ENCODE measurements around the gene LSR. TPM values are rescaled to one million over a fixed set of nuclear protein-coding genes. Genes with fewer than 3 reads are reported as not detected.
"Not testable (repeated sequence)": the region's sequence is repeated elsewhere in the genome, so short reads cannot be mapped to it uniquely, and the experiment has no call there.

Gene LSR
- total RNA-seq, 1 experiment from 2014 or later: 211 TPM

GRCh38 chr19:35220973-35221590 lies 27.7 kb upstream of the LSR start:
- CTCF ChIA-PET; H3K27ac ChIP-seq (ENCODE audit: low read depth, low read length); intact Hi-C loops (cut with micrococcal nuclease); RAD21 ChIA-PET (ENCODE audit: low non-redundant PET in 1 of 2, low total read pairs in 2 of 2, uncharacterized antibody in 2 of 2, unreplicated experiment in 2 of 2); H3K4me3 ChIP-seq (replicated peaks in 1 of 2; ENCODE audit: low read depth in 1 of 2, low read length in 2 of 2); H2AFZ ChIP-seq (ENCODE audit: low read depth, low read length, poor library complexity, severe bottlenecking); ATAC-seq; H3K9ac ChIP-seq (ENCODE audit: low read length); H4K20me1 ChIP-seq (ENCODE audit: insufficient read depth); H3K4me2 ChIP-seq (ENCODE audit: low read length); H3K79me2 ChIP-seq (ENCODE audit: insufficient read depth, low read length); POLR2A ChIA-PET; DNase-seq (ENCODE audit: low read depth, low spot score); H3K9me2 ChIP-seq (ENCODE audit: insufficient read depth); H3K27me3 ChIP-seq (ENCODE audit: insufficient read depth, low read length); H3K36me3 ChIP-seq (ENCODE audit: control insufficient read depth in 1 of 2, insufficient read depth in 2 of 2, low read length in 2 of 2); BruUV-seq (replicated peaks): not testable (repeated sequence)
- H3K9me3 ChIP-seq (ENCODE audit: control insufficient read depth in 1 of 2, insufficient read depth in 1 of 2, low read depth in 1 of 2, low read length in 2 of 2): peaks cover 4 to 11% of the 10 kb centered on the region in 2 experiments; a peak in 2 of 4 replicates
- H3K4me1 ChIP-seq (ENCODE audit: control insufficient read depth in 1 of 2, insufficient read depth in 2 of 2, low read length in 2 of 2): peaks cover 6 to 16% of the 10 kb centered on the region in 2 experiments; a peak in 3 of 4 replicates

GRCh38 chr19:35222373-35223015 lies 26.3 kb upstream of the LSR start:
- intact Hi-C loops (cut with micrococcal nuclease): no loop called here
- Histone ChIP-seq H3K9me3 (ENCODE audit: control insufficient read depth in 1 of 2, insufficient read depth in 1 of 2, low read depth in 1 of 2, low read length in 2 of 2) (peaks cover 3 to 4% of the 10 kb centered on the region in 2 experiments; a peak in 1 of 4 replicates), H3K79me2 (ENCODE audit: insufficient read depth, low read length) (no peaks in the 10 kb centered on the region), H3K4me2 (ENCODE audit: low read length) (no peak overlapping the region), H3K36me3 (ENCODE audit: control insufficient read depth in 1 of 2, insufficient read depth in 2 of 2, low read length in 2 of 2) (no peaks in the 10 kb centered on the region), H2AFZ (ENCODE audit: low read depth, low read length, poor library complexity, severe bottlenecking) (no peak overlapping the region), H3K4me1 (ENCODE audit: control insufficient read depth in 1 of 2, insufficient read depth in 2 of 2, low read length in 2 of 2) (peaks cover 6 to 10% of the 10 kb centered on the region in 2 experiments; a peak in 3 of 4 replicates), H3K9ac (ENCODE audit: low read length) (no peak overlapping the region), H3K9me2 (ENCODE audit: insufficient read depth) (no peaks in the 10 kb centered on the region), H3K4me3 (replicated peaks in 1 of 2; ENCODE audit: low read depth in 1 of 2, low read length in 2 of 2) (no peak overlapping the region), H3K27ac (ENCODE audit: low read depth, low read length) (no peak overlapping the region), H3K27me3 (ENCODE audit: insufficient read depth, low read length) (no peaks in the 10 kb centered on the region), H4K20me1 (ENCODE audit: insufficient read depth) (no peaks in the 10 kb centered on the region)
- CTCF ChIA-PET: no interaction called here
- ATAC-seq (no peak), DNase-seq (ENCODE audit: low read depth, low spot score) (no peak)
- no TSS peak for BruUV-seq (replicated peaks)
- RAD21 ChIA-PET (ENCODE audit: low non-redundant PET in 1 of 2, low total read pairs in 2 of 2, uncharacterized antibody in 2 of 2, unreplicated experiment in 2 of 2): no interaction called here
- POLR2A ChIA-PET: no interaction called here
- TF ChIP-seq CBX3 (IDR thresholded peaks at IDR 0.05; ENCODE audit: low read depth): no peak
- TF ChIP-seq REST (IDR thresholded peaks at IDR 0.05; ENCODE audit: low read depth): no peak
- TF ChIP-seq, protein P1, sequence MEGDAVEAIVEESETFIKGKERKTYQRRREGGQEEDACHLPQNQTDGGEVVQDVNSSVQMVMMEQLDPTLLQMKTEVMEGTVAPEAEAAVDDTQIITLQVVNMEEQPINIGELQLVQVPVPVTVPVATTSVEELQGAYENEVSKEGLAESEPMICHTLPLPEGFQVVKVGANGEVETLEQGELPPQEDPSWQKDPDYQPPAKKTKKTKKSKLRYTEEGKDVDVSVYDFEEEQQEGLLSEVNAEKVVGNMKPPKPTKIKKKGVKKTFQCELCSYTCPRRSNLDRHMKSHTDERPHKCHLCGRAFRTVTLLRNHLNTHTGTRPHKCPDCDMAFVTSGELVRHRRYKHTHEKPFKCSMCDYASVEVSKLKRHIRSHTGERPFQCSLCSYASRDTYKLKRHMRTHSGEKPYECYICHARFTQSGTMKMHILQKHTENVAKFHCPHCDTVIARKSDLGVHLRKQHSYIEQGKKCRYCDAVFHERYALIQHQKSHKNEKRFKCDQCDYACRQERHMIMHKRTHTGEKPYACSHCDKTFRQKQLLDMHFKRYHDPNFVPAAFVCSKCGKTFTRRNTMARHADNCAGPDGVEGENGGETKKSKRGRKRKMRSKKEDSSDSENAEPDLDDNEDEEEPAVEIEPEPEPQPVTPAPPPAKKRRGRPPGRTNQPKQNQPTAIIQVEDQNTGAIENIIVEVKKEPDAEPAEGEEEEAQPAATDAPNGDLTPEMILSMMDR (IDR thresholded peaks at IDR 0.05 in 2 of 3, conservative IDR thresholded peaks at IDR 0.05 in 1 of 3; ENCODE audit: borderline replicate concordance in 1 of 3, insufficient read depth in 1 of 3, low read depth in 2 of 3, low read length in 2 of 3): no peak
- TF ChIP-seq POLR2AphosphoS5 (IDR thresholded peaks at IDR 0.05; ENCODE audit: low read depth, low read length): no peak
- no peak for TF ChIP-seq ZNF274 (IDR thresholded peaks at IDR 0.05; ENCODE audit: low read depth, low read length)
- TF ChIP-seq ELF1 (IDR thresholded peaks at IDR 0.05; ENCODE audit: borderline replicate concordance, low read depth): no peak
- TF ChIP-seq SP1 (IDR thresholded peaks at IDR 0.05; ENCODE audit: low read depth): no peak
- no peak for TF ChIP-seq SRF (IDR thresholded peaks at IDR 0.05; ENCODE audit: low read depth)
- no peak for TF ChIP-seq TCF7L2 (IDR thresholded peaks at IDR 0.05; ENCODE audit: borderline replicate concordance, extremely low read depth, insufficient read depth, insufficient read length)
- no peak for TF ChIP-seq ZFX (IDR thresholded peaks at IDR 0.05)
- no peak for TF ChIP-seq CEBPB (IDR thresholded peaks at IDR 0.05; ENCODE audit: low read depth)
